Measurements from ENCODE around the gene ENTPD7. TPM values are rescaled to one million over a fixed set of nuclear protein-coding genes. Genes with fewer than 3 reads are reported as not detected.

Gene ENTPD7
- total RNA-seq, 1 experiment from 2014 or later = 11.4 TPM

DNA sequence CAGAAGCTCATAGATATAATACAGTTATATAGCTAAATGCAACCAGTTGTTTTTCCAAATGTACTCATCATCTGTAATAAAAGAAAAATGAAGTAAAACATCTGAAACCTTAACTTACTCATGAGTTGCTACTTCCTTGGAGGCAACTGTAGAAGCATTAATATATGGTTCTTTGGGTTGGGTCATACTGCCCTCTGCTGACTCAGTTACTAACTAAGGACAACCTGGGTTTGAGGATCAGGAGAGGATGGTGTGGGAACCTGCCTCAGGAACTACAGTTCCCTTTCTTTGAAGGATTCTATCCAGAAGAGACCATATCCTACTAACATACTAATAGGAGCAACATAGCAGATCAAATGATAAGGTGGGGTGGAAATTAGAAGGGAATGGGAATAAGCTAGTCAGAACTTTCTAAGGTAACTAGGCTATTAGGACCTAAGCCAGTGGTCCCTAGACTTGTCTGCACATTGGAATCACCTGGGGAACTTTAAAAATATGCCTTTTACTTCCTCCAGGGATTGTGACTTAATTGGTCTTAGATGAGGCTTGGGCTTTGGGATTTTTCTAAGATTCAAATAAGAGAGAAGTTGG is 51.9 kb downstream of the ENTPD7 start:
- DNase-seq (ENCODE audit: low spot score) (no peak), ATAC-seq (peak; percentile 78)
- Mint-ChIP-seq H3K4me3 (no peak overlapping the region), H3K9me3 (no peaks in the 10 kb centered on the region), H3K4me1 (no peaks in the 10 kb centered on the region), H3K27me3 (ENCODE audit: low read depth) (no peaks in the 10 kb centered on the region), H3K36me3 (peaks cover 20% of the 10 kb centered on the region), H3K27ac (no peak overlapping the region)
- TF ChIP-seq JUN (CRISPR knock-in tag; IDR thresholded peaks at IDR 0.05) (no peak), STAT6 (CRISPR knock-in tag; conservative IDR thresholded peaks at IDR 0.05; ENCODE audit: low read depth) (no peak)
- ChIA-PET POLR2A (no interaction called here), CTCF (interaction anchor here (1.1 kb wide), 1 partner anchor 275 kb away, joined by 3 read pairs; no protein-coding TSS in a partner anchor)

- TF ChIP-seq CREB1 (CRISPR knock-in tag; IDR thresholded peaks at IDR 0.05) (no peak), FOXK1 (CRISPR knock-in tag; IDR thresholded peaks at IDR 0.05) (no peak), CREM (CRISPR knock-in tag; IDR thresholded peaks at IDR 0.05) (no peak), ZNF121 (CRISPR knock-in tag; IDR thresholded peaks at IDR 0.05) (no peak), NR1H2 (CRISPR knock-in tag; IDR thresholded peaks at IDR 0.05) (no peak), JUN (CRISPR knock-in tag; IDR thresholded peaks at IDR 0.05) (no peak), CBFB (CRISPR knock-in tag; IDR thresholded peaks at IDR 0.05; ENCODE audit: low read depth) (no peak), ESRRA (CRISPR knock-in tag; IDR thresholded peaks at IDR 0.05; ENCODE audit: borderline replicate concordance) (no peak), ARID4B (CRISPR knock-in tag; IDR thresholded peaks at IDR 0.05; ENCODE audit: borderline replicate concordance) (no peak), ZNF512 (CRISPR knock-in tag; IDR thresholded peaks at IDR 0.05; ENCODE audit: borderline replicate concordance) (no peak), SOX15 (CRISPR knock-in tag; IDR thresholded peaks at IDR 0.05) (no peak), NFE2L1 (CRISPR knock-in tag; IDR thresholded peaks at IDR 0.05) (no peak), ELF4 (CRISPR knock-in tag; IDR thresholded peaks at IDR 0.05; ENCODE audit: low read depth) (no peak)
These were observed 55.1 kb downstream of the ENTPD7 start for GRCh38 chr10:99714446-99714845.

DNA sequence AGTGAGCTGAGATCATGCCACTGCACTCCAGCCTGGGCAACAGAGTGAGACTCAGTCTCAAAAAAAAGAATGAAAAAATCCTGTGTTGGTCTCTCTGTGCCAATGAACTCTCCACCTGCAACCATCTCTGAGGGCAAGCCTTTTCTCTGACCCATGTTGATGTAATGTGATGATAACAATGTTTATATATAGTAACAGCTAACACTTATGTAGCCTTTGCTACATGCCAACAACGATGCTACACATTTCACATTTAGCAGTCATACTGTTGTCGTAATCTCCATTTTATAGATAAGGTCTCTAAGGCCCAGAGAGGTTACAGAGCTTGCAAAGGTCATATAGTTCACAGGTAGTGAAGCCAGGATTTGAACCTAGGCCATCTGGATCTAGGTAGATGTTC is 61.1 kb downstream of the ENTPD7 start:
- Mint-ChIP-seq H3K9me3 (no peaks in the 10 kb centered on the region), H3K4me3 (no peak overlapping the region), H3K36me3 (peaks cover 70% of the 10 kb centered on the region), H3K4me1 (no peaks in the 10 kb centered on the region), H3K27me3 (ENCODE audit: low read depth) (no peaks in the 10 kb centered on the region), H3K27ac (no peak overlapping the region)
- ChIA-PET POLR2A (no interaction called here), CTCF (no interaction called here)
- DNase-seq (ENCODE audit: low spot score) (no peak), ATAC-seq (no peak)
- TF ChIP-seq RELA (CRISPR knock-in tag; IDR thresholded peaks at IDR 0.05; ENCODE audit: borderline replicate concordance) (no peak), NR2C2 (CRISPR knock-in tag; IDR thresholded peaks at IDR 0.05) (no peak), ZNF671 (CRISPR knock-in tag; IDR thresholded peaks at IDR 0.05) (no peak), NFE2L1 (CRISPR knock-in tag; IDR thresholded peaks at IDR 0.05) (no peak), ARID4B (CRISPR knock-in tag; IDR thresholded peaks at IDR 0.05; ENCODE audit: borderline replicate concordance) (no peak)

More at GRCh38 chr10:99714446-99714845, 55.1 kb downstream of the ENTPD7 start:
- DNase-seq (ENCODE audit: low spot score) (no peak), ATAC-seq (no peak)
- Mint-ChIP-seq H3K4me3 (no peak overlapping the region), H3K36me3 (peaks cover 40% of the 10 kb centered on the region), H3K4me1 (no peaks in the 10 kb centered on the region), H3K27ac (no peak overlapping the region), H3K27me3 (ENCODE audit: low read depth) (no peaks in the 10 kb centered on the region), H3K9me3 (no peaks in the 10 kb centered on the region)
- ChIA-PET CTCF (interaction anchor here (0.7 kb wide), 1 partner anchor 87 kb away, joined by 4 read pairs; no protein-coding TSS in a partner anchor), POLR2A (no interaction called here)
